HG02678 (cell line): Measurements from ENCODE around the gene HS1BP3.

Experiments used
- ATAC-seq: cut with Tn5 transposase; IDR thresholded peaks from one replicate; pipeline ENCODE4 v1.9.1; 2021; ENCODE audit warnings: mild to moderate bottlenecking, moderate library complexity; ENCODE audit not compliant: unreplicated experiment

HS1BP3 gene

GRCh38 chr2:20620271-20620681 is 30.6 kb downstream of the HS1BP3 start:
- ATAC-seq = no peak

GRCh38 chr2:20619624-20620024 is 31.3 kb downstream of the HS1BP3 start:
- no peak for ATAC-seq

DNA sequence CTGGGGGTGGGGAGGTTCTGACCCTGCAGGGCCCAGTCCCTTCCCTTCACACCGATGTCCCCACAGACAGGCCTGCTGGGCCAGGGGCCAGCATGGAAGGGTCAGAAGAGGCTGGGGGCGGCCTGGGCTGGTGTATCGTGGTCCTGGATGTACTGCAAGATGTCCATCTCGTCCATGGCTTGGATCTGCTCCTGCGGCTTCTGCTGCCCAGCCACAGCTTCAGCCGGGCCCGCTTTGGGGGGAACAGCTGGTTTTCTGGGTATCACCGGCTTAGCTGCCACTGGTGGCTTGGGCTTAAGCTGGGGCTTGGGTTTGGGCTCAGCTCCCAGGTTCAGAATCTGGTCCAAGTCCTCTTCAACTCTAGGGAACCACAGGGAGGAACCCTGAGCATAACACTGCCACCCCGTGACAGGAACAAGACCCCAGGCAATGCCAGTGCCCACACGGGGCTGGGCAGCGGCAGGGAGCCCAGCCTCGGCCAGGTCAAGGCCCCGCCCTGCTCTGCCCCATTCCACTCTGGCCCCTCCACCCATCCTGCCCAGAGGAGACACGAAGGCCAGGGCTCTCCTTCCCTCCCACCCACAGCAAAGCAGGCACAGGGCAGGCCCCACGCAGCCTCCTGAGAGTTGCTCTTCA is 31.9 kb downstream of the HS1BP3 start:
- ATAC-seq = no peak

- ATAC-seq = no peak
Measured at GRCh38 chr2:20618468-20618885, 32.4 kb downstream of the HS1BP3 start.

DNA sequence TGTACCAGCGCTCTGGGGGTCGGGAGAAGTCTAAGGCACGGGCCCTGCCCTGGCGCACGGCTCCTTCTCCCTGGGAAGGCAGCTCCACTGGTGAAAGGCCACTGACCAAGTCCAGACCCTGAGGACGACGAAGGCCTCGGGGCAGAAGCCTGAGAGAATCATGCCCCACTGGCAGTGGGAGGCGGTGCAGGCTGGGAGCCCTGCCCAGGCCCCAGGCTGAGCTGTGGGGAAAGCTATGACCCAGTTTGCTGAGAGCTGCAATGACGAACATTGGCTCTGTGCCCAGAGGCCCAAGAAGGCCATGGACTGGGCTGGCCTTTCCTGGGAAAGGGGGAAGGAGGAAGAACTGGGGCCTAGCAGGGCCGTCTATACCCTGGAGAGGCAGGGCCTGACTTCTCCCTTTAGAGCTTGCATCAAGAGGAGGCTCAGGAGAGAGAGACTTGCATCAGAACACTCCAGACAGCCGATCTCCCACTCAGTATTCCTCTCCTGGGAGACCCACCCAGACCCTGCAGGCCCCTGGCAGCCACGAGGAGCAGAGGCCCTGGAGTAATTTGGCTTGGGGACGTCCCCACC is 32.9 kb downstream of the HS1BP3 start:
- no peak for ATAC-seq

- no peak for ATAC-seq
Measured at GRCh38 chr2:20617081-20617575, 33.8 kb downstream of the HS1BP3 start.

DNA sequence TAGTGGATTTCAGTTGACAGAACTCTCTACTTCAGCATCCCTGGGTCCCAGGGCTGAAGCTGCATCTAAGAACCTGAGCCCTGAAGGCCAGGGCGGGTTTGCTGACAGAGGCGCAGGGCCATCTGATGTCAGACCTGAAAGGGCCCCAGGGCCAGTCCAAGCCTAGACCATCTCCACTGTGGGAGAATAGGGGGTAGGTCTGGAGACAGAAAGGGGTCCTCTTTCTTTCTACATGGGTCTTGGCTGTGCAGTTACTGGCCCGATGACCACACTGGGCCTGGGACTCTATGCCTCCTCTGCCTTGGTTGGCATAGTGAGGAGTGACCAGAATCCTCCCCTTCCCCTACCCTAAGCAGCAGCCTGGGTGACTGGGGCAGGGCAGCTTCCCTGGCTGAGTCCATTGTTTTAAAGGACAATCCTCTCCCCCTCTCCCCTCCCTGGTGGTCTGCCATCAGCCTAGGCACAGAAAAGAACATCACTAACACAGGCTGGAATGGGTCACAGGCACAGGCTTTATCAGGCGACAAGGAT is 34.5 kb downstream of the HS1BP3 start:
- no peak for ATAC-seq

GRCh38 chr2:20615466-20616241 is 35.2 kb downstream of the HS1BP3 start:
- no peak for ATAC-seq

DNA sequence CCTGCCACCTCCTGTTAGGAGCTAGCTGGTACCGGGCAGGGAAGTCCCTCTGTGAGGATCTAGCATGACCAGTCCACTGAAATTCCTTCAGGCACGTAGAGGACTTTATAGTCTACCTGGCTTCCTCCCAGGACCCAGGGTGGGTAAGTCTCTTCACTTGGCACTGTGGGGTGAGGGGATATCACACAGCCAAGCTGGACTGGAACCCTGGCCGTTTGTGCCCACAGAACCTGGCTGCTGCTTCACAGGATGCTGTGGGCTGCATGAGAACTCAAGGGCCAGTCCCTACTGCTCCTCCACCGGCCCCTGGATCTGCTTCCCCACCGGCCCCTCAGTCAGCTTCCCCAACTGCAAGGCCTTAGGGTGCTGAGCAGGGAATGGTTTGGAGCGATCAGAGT is 35.8 kb downstream of the HS1BP3 start:
- ATAC-seq = no peak

DNA sequence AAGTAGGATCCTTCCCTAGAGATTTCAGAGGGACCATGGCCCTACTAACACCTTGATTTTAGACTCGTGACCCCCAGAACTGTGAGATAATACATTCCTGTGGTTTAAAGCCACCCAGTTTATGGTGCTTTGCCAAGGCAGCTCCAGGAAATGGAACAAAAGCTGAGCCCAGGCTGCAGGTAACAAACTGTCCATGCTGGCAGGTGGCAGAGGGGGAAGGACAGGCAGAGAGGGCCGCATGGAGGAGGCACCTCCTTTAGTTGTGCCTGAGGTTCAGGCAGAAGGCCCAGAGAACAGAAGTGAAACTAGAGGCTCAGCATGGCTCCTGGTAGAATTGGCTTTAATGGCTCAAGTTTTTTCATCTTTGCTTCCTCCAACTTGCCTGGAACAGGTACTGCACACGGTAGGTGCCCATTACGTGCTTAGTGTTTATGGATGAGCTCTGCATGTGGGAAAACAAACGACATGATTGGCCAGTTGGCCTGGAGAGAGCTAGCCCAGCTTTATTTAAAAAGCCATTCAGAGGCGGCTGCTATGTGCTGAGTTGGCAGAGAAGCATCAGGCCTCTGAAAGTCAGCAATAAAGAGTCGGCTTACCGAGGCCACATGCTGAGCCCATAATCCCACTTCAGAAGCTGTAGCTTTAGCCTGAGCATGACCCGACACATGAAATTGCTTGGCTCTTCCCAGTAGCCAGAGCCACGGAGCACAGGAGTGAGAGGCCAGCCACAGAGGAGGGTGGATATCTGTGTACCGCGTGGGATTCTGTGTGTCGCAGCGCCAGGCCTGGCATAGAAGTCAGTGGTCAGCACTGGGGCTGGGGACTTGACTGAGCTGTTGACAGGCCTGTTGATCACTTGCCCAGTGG is 36.5 kb downstream of the HS1BP3 start:
- no peak for ATAC-seq

DNA sequence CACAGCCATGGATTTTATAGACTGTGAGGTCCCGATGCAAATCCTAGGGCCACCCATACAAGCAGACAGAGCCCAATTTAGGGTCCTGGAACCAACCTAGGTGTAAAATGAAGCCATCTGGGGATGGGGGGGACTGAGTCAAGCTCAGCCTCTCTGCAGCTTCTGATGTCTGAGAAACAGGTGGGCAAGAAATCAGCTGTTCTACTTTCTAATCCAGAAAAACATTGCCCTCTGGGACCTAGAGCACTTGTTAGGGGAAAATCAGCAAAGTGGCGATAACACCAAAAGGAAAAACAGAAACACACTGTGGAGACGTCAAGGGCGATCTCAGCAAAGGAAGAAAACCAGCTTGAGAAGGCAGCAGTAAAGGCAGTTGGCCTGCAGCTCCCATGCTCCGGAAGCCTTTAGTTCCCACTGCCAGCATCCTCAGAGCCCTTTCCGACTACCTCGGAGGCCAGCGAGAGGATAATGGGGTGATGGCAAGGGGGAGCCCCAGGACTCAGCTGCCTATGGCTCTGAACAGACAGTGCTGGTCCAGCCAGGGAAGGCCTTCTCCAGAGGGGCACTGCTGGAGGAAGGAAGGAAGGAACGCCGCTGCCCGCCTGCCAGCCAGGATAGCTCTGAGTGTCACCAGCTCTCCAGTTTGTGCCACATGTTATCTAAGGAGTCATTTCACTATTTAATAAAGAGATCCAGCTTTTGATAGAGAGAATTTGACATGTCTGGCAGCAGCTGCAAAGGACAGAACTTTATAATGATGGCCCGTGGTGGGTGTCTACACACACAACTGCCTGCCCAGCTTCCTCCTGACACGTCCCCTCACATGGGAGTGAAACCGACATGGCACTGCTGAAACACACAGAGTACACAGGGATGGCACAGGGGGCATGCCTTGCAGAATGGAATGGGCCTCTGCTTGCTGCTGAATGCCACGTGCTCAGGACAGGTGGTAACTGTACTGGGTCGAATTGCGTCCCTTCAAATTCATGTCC is 37.7 kb downstream of the HS1BP3 start:
- ATAC-seq = no peak

- ATAC-seq = no peak
Measured at GRCh38 chr2:20611844-20612356, 39.0 kb downstream of the HS1BP3 start.

DNA sequence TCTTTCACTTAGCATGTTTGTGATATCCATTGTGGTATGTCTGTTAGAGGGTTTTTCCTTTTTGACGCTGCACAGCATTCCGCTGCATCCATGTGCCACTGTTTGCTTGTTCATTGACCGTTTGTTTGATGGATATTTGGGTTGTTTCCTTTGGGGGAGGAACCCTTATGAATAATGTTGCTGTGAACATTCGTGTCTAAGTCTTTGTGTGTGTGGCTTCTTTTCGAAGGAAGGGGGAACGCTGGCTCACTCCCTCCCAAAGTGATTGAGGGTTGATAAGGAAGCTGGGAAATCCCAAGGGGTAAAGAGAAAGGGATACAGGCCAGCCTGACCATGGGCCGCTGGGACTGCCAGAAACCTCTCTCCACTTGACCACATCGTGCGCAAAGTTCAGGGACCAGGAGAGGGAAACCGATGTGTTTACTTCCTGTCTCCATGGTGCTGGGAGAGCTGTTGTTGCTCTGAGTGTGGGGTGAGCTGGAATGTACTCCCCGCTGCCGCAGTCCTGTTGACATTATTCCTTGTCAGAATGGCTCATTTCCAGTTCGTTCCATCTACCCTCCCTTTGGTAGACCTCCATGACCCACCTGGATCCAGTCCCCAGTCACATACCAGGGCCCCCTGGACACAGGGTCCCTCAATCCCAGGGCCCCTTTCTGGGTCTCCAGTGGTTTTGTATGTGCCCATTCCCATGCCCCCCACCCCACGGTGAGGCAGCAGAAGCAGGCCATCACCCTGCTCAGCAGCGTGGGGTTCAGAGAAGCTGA is 39.6 kb downstream of the HS1BP3 start:
- no peak for ATAC-seq

DNA sequence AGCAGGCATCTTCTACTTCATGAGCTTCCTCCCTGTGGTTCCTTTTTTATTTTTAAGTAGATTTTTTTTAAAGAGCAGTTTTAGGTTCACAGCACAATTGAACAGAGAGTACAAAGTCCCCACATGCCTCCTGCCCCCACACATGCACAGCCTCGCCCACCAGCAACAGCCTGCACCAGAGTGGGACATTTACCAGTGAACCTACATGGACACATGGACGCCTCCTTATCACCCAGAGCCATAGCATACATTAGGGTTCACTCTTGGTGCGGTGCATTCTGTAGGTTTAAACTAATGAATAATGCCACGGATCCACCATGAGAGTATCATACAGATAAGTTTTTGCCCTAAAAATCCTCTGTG is 40.9 kb downstream of the HS1BP3 start:
- no peak for ATAC-seq

DNA sequence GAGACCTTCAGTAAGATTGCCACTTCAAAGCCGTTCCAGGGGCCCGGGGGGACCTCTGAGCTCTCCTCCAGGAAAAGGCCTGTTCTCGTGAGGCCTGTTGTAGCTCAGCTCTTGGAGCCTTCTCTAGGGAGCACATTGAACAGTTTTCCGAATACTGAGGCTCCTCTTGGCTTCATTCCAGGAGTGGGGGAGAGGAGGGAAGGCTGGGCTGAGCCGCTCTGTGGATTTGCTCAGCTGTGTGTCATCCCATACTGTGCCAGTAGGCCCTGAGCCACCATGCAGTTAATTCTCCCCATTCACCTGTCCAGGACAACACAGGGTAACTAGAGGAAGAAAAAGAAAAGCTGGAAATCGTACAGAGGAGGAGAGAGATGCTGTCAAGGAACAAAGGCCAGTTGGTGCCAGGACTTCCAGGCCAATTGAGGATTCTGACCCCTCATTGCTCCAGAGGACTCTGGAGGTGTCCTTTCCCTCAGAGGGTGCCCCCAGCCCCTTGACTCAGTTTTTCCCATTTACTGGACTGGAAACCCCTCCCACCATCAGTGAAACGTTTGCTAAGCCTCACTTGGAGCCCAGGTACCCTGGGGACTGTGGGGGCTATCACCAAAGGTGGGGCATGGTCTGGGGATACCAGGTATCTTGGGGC is 41.4 kb downstream of the HS1BP3 start:
- ATAC-seq = no peak

DNA sequence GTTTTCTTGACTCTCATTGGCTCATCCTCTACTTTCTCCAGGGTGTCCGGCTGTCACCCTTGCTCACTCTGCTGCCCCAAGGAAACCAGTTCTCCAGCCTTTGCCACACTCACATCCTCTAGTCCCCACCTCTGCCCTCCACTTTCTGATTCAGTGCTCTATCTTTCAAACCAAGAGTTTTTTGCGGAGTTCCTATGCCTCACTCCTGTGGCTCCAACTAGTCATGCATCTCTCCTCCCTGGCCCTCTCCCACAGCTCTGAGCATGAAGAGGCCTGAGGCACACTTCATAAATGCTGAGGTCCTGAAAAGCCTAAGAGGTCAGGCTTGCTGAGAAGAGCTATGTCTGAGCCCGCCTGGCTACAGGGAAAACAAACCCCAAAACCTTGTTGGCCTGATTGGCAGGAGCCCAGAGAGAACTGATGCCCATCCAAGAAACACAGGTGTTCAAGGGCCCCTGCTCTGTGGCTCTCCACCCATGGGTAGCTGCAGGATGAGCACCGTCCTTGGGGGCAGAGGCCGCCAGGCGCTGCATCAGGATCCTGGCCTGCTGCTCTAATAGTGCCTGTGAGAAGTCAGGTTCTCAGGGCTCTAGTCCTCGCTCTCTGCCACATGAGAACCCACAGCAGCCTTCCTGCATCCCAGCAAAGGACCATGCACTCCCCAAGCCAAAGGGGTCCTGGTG is 42.1 kb downstream of the HS1BP3 start:
- ATAC-seq = no peak

GRCh38 chr2:20607446-20607845 is 43.5 kb downstream of the HS1BP3 start:
- no peak for ATAC-seq

GRCh38 chr2:20606198-20606597 is 44.7 kb downstream of the HS1BP3 start:
- ATAC-seq = no peak
